ENCODE data around the gene ELP5.

The ELP5 gene

GRCh38 chr17:7239091-7240027 is 12.7 kb upstream of the ELP5 start, which contains the start of gene PHF23 (continued):
- TF ChIP-seq GLI2 (tag by site-specific recombination; IDR thresholded peaks at IDR 0.05; ENCODE audit: borderline replicate concordance, low read depth) (no peak), ZNF626 (tag by site-specific recombination; IDR thresholded peaks at IDR 0.05) (no peak), ZNF560 (tag by site-specific recombination; IDR thresholded peaks at IDR 0.05; ENCODE audit: borderline replicate concordance) (no peak), ZNF610 (tag by site-specific recombination; IDR thresholded peaks at IDR 0.05; ENCODE audit: borderline replicate concordance) (no peak; the same call in 1 of the 2 replicates), GLIS2 (tag by site-specific recombination; IDR thresholded peaks at IDR 0.05) (peak; percentile 87), AEBP2 (tag by site-specific recombination; IDR thresholded peaks at IDR 0.05; ENCODE audit: borderline replicate concordance) (no peak), ZNF624 (tag by site-specific recombination; IDR thresholded peaks at IDR 0.05) (no peak), SCRT2 (tag by site-specific recombination; IDR thresholded peaks at IDR 0.05) (no peak), ZNF121 (tag by site-specific recombination; IDR thresholded peaks at IDR 0.05) (no peak), ZNF239 (tag by site-specific recombination; IDR thresholded peaks at IDR 0.05) (no peak), ZNF561 (tag by site-specific recombination; IDR thresholded peaks at IDR 0.05; ENCODE audit: borderline replicate concordance) (peak; percentile 90; the same call in 1 of the 2 replicates), PRDM1 (tag by site-specific recombination; IDR thresholded peaks at IDR 0.05) (no peak), ZIC2 (tag by site-specific recombination; IDR thresholded peaks at IDR 0.05) (peak; percentile 54), ZNF830 (tag by site-specific recombination; IDR thresholded peaks at IDR 0.05; ENCODE audit: low read depth) (no peak), ZNF391 (tag by site-specific recombination; IDR thresholded peaks at IDR 0.05; ENCODE audit: borderline replicate concordance, low read depth) (no peak), ZNF664 (tag by site-specific recombination; IDR thresholded peaks at IDR 0.05) (no peak), ZNF660 (tag by site-specific recombination; IDR thresholded peaks at IDR 0.05) (no peak), ZBTB49 (tag by site-specific recombination; IDR thresholded peaks at IDR 0.05; ENCODE audit: low read depth) (no peak), KLF10 (tag by site-specific recombination; IDR thresholded peaks at IDR 0.05) (no peak), ZNF544 (tag by site-specific recombination; IDR thresholded peaks at IDR 0.05) (no peak), ZBTB17 (tag by site-specific recombination; IDR thresholded peaks at IDR 0.05) (peak; percentile 94), ZNF169 (tag by site-specific recombination; IDR thresholded peaks at IDR 0.05) (no peak), ZBTB6 (tag by site-specific recombination; IDR thresholded peaks at IDR 0.05) (no peak)
- TF ChIP-seq, protein P1, sequence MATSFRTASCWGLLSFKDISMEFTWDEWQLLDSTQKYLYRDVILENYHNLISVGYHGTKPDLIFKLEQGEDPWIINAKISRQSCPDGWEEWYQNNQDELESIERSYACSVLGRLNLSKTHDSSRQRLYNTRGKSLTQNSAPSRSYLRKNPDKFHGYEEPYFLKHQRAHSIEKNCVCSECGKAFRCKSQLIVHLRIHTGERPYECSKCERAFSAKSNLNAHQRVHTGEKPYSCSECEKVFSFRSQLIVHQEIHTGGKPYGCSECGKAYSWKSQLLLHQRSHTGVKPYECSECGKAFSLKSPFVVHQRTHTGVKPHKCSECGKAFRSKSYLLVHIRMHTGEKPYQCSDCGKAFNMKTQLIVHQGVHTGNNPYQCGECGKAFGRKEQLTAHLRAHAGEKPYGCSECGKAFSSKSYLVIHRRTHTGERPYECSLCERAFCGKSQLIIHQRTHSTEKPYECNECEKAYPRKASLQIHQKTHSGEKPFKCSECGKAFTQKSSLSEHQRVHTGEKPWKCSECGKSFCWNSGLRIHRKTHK (tag by site-specific recombination; IDR thresholded peaks at IDR 0.05), result no peak
- TF ChIP-seq, protein P2, sequence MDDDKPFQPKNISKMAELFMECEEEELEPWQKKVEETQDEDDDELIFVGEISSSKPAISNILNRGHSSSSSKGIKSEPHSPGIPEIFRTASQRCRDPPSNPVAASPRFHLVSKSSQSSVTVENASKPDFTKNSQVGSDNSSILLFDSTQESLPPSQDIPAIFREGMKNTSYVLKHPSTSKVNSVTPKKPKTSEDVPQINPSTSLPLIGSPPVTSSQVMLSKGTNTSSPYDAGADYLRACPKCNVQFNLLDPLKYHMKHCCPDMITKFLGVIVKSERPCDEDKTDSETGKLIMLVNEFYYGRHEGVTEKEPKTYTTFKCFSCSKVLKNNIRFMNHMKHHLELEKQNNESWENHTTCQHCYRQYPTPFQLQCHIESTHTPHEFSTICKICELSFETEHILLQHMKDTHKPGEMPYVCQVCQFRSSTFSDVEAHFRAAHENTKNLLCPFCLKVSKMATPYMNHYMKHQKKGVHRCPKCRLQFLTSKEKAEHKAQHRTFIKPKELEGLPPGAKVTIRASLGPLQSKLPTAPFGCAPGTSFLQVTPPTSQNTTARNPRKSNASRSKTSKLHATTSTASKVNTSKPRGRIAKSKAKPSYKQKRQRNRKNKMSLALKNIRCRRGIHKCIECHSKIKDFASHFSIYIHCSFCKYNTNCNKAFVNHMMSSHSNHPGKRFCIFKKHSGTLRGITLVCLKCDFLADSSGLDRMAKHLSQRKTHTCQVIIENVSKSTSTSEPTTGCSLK (tag by site-specific recombination; IDR thresholded peaks at IDR 0.05), result no peak
- TF ChIP-seq, protein P3, sequence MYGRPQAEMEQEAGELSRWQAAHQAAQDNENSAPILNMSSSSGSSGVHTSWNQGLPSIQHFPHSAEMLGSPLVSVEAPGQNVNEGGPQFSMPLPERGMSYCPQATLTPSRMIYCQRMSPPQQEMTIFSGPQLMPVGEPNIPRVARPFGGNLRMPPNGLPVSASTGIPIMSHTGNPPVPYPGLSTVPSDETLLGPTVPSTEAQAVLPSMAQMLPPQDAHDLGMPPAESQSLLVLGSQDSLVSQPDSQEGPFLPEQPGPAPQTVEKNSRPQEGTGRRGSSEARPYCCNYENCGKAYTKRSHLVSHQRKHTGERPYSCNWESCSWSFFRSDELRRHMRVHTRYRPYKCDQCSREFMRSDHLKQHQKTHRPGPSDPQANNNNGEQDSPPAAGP (tag by site-specific recombination; IDR thresholded peaks at IDR 0.05), result no peak
- TF ChIP-seq, protein P4, sequence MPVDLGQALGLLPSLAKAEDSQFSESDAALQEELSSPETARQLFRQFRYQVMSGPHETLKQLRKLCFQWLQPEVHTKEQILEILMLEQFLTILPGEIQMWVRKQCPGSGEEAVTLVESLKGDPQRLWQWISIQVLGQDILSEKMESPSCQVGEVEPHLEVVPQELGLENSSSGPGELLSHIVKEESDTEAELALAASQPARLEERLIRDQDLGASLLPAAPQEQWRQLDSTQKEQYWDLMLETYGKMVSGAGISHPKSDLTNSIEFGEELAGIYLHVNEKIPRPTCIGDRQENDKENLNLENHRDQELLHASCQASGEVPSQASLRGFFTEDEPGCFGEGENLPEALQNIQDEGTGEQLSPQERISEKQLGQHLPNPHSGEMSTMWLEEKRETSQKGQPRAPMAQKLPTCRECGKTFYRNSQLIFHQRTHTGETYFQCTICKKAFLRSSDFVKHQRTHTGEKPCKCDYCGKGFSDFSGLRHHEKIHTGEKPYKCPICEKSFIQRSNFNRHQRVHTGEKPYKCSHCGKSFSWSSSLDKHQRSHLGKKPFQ (tag by site-specific recombination; IDR thresholded peaks at IDR 0.05), result no peak
